ENCODE results near the gene CCDC138. TPM values are rescaled to one million over a fixed set of nuclear protein-coding genes. Genes with fewer than 3 reads are reported as not detected.

Gene CCDC138
- total RNA-seq, 1 experiment from 2014 or later, result 11.3 TPM

DNA sequence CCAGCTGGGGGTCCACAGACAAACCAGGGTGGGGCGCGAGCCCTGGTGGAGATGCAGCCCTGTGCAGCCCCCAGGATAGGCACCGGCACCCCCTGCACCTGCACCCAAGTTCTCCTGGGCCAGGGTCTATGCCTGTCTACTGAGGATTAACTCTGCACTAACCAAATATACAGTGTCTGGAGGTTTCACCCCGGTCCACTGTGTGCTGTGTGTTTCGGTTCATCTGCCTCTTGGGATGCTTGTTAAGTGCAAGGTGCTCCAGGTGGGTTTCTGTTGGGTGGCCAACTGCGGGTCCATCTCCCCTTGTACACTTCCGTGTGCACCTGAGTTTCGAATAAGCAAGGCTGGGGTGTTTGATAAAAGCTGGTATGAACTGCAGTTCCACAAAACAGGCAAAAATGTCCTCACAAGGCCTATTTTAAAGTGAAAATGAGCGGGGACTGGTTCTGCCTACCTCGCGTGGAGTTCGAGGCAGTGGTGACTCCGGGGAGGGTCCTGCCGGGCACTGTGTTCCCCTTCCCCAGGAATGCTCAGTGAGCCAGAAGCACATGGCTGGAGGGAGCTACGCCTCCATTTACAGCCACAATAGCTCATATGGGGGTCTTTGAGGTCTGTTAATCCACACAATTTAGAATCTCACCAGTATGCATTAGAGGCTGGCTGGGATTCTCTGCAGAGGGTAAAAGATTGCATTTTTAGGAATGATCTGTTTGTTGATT, 131.7 kb downstream of the CCDC138 start:
- CTCF ChIA-PET, result no interaction called here

DNA sequence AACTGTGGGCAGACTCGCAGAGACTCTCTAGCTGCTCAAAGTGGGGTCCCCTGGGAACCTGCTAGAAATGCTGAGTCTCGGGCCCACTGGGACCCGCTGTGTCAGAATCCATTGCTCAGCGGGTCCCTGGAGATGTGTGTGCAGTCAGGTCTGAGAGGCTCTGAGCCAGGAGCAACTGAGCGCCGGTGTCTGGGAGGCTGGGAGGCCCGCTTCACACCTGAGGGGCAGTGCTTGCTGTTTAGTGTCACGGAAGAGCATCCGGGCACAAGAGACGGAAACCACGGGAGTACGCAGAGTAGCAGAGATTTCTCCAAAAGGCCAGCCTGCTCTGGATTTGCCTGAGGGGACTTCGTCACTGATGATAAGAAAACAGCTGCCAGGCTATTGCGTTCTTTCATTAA, 132.4 kb downstream of the CCDC138 start:
- intact Hi-C loops (cut with micrococcal nuclease; ENCODE audit: unreplicated experiment), result no loop called here
- no peak for DNase-seq
- CTCF ChIA-PET, result no interaction called here
- Mint-ChIP-seq H3K4me1 (ENCODE audit: low read depth, unreplicated experiment) (no peaks in the 10 kb centered on the region), H3K4me3 (ENCODE audit: low read depth, unreplicated experiment) (no peak overlapping the region), H3K27ac (ENCODE audit: unreplicated experiment) (no peak overlapping the region), H3K36me3 (ENCODE audit: insufficient read depth, unreplicated experiment) (no peaks in the 10 kb centered on the region), H3K9me3 (ENCODE audit: low read depth, unreplicated experiment) (no peaks in the 10 kb centered on the region), H3K27me3 (ENCODE audit: unreplicated experiment) (peaks cover 52% of the 10 kb centered on the region)
- no TSS peak for BruUV-seq (replicated peaks)
- TF ChIP-seq, protein P1, sequence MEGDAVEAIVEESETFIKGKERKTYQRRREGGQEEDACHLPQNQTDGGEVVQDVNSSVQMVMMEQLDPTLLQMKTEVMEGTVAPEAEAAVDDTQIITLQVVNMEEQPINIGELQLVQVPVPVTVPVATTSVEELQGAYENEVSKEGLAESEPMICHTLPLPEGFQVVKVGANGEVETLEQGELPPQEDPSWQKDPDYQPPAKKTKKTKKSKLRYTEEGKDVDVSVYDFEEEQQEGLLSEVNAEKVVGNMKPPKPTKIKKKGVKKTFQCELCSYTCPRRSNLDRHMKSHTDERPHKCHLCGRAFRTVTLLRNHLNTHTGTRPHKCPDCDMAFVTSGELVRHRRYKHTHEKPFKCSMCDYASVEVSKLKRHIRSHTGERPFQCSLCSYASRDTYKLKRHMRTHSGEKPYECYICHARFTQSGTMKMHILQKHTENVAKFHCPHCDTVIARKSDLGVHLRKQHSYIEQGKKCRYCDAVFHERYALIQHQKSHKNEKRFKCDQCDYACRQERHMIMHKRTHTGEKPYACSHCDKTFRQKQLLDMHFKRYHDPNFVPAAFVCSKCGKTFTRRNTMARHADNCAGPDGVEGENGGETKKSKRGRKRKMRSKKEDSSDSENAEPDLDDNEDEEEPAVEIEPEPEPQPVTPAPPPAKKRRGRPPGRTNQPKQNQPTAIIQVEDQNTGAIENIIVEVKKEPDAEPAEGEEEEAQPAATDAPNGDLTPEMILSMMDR (IDR thresholded peaks at IDR 0.05; ENCODE audit: unreplicated experiment), result no peak

More for the DNA sequence above, 131.7 kb downstream of the CCDC138 start:
- no TSS peak for BruUV-seq (replicated peaks)
- DNase-seq, result no peak
- no peaks in the 10 kb centered on the region for H3K9me3 Mint-ChIP-seq (ENCODE audit: low read depth, unreplicated experiment)
- H3K4me3 Mint-ChIP-seq (ENCODE audit: low read depth, unreplicated experiment), result no peak overlapping the region
- peaks cover 52% of the 10 kb centered on the region for H3K27me3 Mint-ChIP-seq (ENCODE audit: unreplicated experiment)
- TF ChIP-seq, protein P1 (IDR thresholded peaks at IDR 0.05; ENCODE audit: unreplicated experiment), result no peak
- H3K4me1 Mint-ChIP-seq (ENCODE audit: low read depth, unreplicated experiment), result no peaks in the 10 kb centered on the region
- no peaks in the 10 kb centered on the region for H3K36me3 Mint-ChIP-seq (ENCODE audit: insufficient read depth, unreplicated experiment)
- intact Hi-C loops (cut with micrococcal nuclease; ENCODE audit: unreplicated experiment), result no loop called here
- H3K27ac Mint-ChIP-seq (ENCODE audit: unreplicated experiment), result no peak overlapping the region

DNA sequence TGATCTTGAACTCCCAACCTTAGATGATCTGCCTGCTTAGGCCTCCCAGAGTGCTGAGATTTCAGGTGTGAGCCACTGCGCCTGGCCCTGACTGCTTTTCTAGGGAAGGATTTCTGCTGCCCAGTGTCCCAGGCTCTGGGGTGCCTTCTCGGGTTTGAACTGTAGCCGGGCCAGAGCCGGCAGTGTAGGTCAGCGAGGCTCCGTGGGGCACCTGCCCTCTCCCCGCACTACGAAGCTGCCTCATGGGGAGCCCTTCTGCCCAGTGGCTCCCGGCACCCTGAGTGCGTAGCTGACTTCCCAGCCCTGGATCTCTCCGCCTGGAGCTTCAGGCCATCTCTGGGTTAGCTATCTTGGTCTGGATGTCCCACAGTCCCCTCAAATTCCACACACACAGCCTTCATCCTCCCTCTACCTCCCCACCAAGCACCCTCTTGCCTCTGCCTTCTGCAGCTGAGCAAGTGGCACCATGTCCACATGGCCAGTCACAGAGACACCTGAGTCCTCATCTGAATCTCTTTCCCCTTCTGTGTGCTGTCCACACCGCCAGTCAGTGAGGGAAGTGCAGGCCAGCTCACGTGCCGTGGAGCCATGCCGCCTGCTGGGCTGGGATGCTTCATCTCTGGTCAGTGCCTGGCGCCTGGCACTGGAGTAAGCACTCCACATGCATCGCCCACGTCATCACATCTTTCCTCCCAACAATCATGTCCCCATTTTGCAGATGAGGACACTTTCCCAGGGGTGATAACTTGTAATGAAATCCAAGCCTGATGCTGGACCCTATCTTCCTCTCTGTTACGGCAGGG, 133.2 kb downstream of the CCDC138 start:
- intact Hi-C loops (cut with micrococcal nuclease; ENCODE audit: unreplicated experiment), result no loop called here
- Mint-ChIP-seq H3K27ac (ENCODE audit: unreplicated experiment) (no peak overlapping the region), H3K4me1 (ENCODE audit: low read depth, unreplicated experiment) (no peaks in the 10 kb centered on the region), H3K4me3 (ENCODE audit: low read depth, unreplicated experiment) (no peak overlapping the region), H3K27me3 (ENCODE audit: unreplicated experiment) (peaks cover 60% of the 10 kb centered on the region), H3K36me3 (ENCODE audit: insufficient read depth, unreplicated experiment) (no peaks in the 10 kb centered on the region), H3K9me3 (ENCODE audit: low read depth, unreplicated experiment) (no peaks in the 10 kb centered on the region)
- DNase-seq, result no peak
- CTCF ChIA-PET, result no interaction called here
- BruUV-seq (replicated peaks), result no TSS peak
- TF ChIP-seq, protein P1 (IDR thresholded peaks at IDR 0.05; ENCODE audit: unreplicated experiment), result no peak

DNA sequence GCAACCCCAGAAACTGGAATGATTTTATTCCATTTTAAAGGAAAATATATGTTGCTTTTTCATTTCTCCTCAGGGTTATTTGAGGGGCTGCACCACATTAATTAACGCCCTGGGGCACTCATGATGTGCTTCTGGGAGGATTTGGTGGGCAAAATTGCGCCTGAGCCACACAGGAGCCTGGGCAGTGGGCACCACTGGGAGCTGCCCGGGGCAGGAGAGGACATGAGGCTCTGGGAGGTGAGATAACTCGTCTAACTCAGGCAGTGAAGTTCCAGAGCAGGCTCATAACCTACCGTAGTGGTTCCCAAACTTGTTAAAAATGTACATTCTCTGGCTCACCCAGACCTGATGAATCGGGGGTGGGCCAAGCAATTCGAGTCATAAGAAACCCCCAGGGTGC, 134.1 kb downstream of the CCDC138 start:
- TF ChIP-seq, protein P1 (IDR thresholded peaks at IDR 0.05; ENCODE audit: unreplicated experiment), result no peak
- intact Hi-C loops (cut with micrococcal nuclease; ENCODE audit: unreplicated experiment), result no loop called here
- no peak for DNase-seq
- Mint-ChIP-seq H3K9me3 (ENCODE audit: low read depth, unreplicated experiment) (no peaks in the 10 kb centered on the region), H3K4me1 (ENCODE audit: low read depth, unreplicated experiment) (no peaks in the 10 kb centered on the region), H3K27me3 (ENCODE audit: unreplicated experiment) (peaks cover 67% of the 10 kb centered on the region), H3K4me3 (ENCODE audit: low read depth, unreplicated experiment) (no peak overlapping the region), H3K36me3 (ENCODE audit: insufficient read depth, unreplicated experiment) (no peaks in the 10 kb centered on the region), H3K27ac (ENCODE audit: unreplicated experiment) (no peak overlapping the region)
- no TSS peak for BruUV-seq (replicated peaks)
- CTCF ChIA-PET, result no interaction called here

All from Calu3 (cell line).